CD4-positive, alpha-beta T cell treated with Interleukin-4 for 1 hour (primary cell): ENCODE results near the gene ATG9A.
A peak's percentile ranks its signal among the peaks of the same experiment; 100 is the strongest.
"Not testable (repeated sequence)": the region's sequence is repeated elsewhere in the genome, so short reads cannot be mapped to it uniquely, and the experiment has no call there.

ENCODE experiments used
- DNase-seq, 2 donors: peaks; one replicate each; pipeline ENCODE4 v3.0.0-alpha.2; 2020 to 2022

The ATG9A gene

DNA sequence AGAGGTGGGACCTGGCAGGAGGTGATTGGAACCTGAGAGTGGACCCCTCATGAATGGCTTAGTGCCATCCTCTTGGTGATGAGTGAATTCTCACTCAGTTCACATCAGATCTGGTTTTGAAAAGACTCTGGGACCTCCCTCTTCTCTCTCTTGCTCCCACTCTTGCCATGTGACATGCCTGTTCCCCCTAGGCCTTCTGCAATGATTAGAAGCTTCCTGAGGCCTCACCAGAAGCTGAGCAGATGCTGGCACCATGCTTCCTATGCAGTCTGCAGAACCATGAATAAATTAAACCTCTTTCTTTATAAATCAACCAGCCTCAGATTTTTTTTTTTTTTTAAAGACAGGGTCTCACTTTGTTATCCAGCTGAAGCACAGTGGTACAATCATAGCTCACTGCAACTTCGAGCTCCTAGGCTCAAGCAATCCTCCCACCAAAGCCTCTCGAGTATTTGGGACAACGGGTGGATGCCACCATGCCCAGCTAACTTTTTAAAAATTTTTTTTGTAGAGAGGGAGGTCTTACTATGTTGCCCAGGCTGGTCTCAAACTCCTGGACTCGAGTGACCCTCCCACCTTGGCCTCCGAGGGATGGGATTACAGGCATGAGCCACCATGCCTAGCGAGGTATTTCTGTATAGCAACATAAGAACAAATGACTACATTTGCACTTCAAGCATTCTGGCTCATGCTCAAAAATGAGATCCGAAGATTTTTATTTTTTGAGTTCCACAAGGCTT lies 24.8 kb downstream of the ATG9A start:
- no peak for DNase-seq

DNA sequence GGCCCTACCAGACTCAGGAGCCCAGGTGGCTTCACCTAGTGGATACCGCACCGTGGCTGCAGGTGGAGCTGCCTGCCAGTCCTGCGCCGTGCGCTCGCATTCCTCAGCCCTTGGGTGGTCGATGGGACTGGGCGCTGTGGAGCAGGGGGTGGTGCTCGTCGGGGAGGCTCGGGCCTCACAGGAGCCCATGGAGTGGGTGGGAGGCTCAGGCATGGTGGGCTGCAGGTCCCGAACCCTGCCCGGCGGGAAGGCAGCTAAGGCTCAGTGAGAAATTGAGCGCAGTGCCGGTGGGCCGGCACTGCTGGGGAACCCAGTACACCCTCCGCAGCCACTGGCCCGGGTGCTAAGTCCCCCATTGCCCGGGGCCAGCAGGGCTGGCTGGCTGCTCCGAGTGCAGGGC lies 28.1 kb downstream of the ATG9A start:
- DNase-seq = not testable (repeated sequence)

DNA sequence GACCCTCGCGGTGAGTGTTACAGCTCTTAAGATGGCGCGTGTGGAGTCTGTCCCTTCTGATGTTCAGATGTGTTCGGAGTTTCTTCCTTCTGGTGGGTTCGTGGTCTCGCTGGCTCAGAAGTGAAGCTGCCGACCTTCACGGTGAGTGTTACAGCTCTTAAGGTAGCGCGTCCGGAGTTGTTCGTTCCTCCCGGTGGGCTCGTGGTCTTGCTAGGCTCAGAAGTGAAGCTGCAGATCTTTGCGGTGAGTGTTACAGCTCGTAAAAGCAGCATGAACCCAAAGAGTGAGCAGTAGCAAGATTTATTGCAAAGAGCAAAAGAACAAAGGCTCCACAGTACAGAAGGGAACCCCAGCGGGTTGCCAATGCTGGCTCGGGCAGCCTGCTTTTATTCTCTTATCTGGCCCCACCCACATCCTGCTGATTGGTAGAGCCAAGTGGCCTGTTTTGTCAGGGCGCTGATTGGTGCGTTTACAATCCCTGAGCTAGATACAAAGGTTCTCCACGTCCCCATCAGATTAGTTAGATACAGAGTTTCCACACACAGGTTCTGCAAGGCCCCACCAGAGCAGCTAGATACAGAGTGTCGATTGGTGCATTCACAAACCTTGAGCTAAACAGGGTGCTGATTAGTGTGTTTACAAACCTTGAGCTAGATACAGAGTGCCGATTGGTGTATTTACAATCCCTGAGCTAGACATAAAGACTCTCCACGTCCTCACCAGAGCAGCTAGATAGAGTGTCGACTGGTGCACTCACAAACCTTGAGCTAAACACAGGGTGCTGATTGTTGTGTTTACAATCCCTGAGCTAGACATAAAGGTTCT lies 28.7 kb downstream of the ATG9A start:
- DNase-seq = peak; percentile 35 to 60

DNA sequence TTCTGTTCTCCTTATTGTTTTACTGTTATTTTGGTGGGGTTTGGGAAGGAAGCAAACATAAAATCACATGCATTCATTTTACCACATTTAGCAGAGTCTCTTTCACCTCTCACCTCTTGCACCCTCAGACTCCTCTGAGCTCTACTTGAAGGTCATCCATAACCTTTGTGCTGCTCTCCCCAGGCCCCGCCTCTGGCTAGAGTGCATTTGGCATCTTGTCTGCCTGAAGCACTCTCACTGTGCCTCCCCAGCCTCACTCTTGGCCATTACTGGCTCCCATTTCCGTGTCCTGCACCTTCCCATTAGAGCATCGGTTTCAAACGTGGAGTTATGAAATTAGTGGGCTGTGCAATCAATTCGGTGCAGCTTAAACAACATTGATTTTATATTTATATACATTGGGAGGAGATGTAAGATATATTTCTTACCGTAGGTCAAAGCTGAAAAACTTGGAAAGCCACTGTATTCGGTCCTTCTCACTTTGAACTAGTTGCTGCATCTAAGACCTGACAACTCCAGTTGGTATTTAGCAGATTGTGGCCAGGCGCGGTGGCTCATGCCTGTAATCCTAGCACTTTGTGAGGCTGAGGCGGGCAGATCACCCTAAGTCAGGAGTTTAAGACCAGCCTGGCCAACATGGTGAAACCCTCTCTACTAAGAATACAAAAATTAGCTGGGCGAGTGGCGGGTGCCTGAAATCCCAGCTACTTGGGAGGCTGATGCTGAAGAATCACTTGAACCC lies 29.8 kb downstream of the ATG9A start:
- DNase-seq = no peak

DNA sequence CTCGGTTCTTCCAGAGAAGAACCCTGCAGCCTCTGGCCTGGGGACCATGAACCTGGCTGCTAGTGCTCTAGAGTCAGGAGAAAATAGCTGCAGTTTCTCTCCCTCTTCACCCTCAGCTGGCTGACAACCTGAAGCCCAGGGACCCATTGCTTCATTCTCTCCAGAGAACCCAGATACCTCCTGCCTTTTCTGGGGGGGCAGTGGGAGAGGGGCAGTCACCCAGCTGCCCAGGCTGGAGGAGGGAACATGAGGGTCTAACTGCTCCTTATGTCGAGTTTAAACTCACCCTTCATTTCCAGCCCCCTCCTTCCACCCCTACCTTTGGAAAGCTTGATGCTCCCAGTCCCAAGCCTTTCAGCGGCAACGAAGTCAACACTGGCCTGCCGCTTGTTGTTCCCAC lies 30.5 kb downstream of the ATG9A start:
- DNase-seq = no peak

DNA sequence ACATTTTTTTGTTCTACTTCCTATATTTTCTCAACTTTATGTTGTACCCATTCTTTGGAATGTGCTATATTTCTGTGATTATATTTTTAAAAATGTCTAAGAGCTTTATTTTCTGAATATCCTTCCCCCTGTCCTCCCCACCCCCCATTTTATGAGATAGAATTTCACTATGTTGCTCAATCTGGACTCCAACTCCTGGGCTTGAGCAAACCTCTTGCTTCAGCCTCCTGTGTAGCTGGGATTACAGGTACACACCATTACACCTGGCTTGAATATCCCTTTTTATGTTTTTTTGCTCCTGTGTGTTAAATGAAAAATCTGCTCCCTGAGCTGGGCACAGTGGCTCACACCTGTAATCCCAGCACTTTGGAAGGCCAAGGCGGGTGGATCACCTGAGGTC lies 32.0 kb downstream of the ATG9A start:
- DNase-seq = no peak

DNA sequence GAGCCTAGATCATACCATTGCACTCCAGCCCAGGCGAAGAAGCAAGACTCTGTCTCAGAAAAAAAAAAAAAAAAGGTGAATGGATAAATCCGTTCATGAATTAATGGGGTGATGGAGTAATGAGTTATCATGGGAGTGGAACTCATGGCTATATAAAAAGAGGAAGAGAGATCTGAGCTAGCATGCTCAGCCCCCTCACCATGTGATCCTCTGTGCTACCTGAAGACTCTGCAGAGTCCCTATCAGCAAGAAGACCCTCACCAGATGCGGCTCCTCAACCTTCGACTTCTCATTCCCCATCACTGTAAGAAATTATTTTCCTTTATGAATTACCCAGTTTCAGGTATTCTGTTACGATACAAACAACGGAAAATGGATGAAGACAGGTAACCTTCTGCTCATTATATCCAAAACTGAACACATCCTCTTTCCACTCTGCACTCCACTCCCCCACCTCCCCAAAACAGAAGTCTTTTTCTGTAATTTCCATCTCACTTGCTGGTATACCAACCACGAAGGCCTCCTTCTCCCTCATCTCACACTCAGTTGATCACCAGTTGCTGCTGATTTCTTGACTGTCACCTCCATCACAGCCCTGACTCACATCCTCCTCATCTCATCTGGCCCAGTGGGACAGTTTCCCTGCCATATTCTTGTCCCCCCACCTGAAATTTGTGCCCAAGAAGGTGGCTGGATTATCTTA lies 42.5 kb downstream of the ATG9A start:
- DNase-seq = no peak

DNA sequence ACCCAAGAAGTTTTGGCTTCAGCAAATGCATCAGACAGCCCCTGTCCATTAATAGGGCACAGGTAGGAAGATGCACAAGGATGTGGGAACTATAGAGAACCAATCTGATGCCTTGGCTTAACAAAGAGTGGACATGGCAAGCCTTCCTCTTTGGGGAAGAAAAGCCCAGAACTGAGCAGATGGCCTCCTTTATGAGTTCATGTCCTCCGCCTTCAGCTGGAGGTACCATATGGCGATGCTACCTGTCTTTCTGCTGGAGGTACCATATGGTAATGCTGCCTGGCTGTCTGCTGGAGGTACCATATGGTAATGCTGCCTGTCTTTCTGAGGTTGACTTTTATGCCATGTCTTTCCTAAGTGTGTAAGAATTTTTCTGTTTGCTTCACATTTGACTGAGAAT lies 45.3 kb downstream of the ATG9A start:
- DNase-seq = no peak

DNA sequence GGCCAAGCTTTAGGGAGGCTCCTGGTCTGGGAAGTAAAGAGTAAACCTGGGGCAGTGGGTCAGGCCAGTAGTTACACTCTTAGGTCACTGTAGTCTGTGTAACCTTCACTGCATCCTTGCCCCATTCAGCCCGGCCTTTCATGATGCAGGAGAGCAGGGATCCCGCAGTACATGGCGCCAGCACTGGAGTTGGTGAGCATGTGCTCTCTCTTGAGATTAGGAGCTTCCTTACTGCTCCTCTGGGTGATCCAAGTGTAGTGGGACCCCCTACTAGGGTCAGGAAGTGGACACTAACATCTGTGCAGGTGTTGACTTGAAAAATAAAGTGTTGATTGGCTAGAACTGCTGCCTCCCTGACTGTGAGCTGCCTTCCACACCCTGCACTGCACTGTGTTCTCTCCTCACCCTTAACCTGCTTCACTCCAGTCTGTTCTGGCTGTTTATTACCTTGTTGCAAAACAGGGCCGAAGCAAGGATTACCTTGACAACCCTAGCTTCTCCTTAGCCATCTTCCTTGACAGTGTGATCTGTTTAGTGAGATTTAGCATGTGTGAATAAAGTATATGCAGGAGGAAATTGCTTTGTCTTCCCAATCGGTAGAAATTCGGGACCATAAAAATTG lies 46.2 kb downstream of the ATG9A start:
- DNase-seq = no peak

DNA sequence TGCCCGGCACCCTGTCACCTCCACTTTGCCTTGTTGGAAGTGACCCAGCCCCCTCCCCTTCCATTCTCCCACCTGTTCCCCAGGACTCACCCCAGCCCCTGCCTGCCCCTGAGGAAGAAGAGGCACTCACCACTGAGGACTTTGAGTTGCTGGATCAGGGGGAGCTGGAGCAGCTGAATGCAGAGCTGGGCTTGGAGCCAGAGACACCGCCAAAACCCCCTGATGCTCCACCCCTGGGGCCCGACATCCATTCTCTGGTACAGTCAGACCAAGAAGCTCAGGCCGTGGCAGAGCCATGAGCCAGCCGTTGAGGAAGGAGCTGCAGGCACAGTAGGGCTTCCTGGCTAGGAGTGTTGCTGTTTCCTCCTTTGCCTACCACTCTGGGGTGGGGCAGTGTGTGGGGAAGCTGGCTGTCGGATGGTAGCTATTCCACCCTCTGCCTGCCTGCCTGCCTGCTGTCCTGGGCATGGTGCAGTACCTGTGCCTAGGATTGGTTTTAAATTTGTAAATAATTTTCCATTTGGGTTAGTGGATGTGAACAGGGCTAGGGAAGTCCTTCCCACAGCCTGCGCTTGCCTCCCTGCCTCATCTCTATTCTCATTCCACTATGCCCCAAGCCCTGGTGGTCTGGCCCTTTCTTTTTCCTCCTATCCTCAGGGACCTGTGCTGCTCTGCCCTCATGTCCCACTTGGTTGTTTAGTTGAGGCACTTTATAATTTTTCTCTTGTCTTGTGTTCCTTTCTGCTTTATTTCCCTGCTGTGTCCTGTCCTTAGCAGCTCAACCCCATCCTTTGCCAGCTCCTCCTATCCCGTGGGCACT lies 46.9 kb downstream of the ATG9A start:
- DNase-seq = no peak

DNA sequence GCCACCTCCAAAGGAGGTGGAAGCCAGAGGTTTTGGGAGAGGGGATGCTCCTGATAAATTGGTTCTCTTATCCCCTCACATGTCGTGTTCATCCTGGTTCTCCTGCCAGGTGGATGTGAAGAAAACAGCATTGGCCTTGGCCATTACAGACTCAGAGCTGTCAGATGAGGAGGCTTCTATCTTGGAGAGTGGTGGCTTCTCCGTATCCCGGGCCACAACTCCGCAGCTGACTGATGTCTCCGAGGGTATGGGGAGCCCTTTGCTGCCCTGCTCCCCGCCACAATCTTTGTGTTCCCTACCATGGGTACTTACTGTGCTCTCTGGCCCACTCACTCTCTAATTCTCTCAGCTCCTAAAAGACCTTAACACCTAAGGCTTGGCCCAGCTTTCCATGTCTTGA lies 47.9 kb downstream of the ATG9A start:
- no peak for DNase-seq

DNA sequence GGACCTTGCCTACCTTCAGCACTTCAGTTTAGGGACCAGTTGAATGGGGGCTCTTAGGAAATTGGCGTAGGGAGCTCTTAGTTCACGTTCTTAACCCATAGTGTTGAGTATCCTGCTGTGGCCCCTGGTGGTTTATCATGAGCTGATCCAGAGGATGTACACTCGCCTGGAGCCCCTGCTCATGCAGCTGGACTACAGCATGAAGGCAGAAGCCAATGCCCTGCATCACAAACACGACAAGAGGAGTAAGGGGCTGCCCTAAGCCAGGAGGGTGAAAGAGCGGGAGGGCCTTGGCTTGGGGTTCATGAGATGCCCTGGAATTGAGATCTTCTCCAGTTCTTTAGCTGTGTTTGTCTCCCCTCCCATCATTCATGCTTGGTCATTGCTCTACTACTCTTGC lies 48.5 kb downstream of the ATG9A start:
- DNase-seq = no peak

DNA sequence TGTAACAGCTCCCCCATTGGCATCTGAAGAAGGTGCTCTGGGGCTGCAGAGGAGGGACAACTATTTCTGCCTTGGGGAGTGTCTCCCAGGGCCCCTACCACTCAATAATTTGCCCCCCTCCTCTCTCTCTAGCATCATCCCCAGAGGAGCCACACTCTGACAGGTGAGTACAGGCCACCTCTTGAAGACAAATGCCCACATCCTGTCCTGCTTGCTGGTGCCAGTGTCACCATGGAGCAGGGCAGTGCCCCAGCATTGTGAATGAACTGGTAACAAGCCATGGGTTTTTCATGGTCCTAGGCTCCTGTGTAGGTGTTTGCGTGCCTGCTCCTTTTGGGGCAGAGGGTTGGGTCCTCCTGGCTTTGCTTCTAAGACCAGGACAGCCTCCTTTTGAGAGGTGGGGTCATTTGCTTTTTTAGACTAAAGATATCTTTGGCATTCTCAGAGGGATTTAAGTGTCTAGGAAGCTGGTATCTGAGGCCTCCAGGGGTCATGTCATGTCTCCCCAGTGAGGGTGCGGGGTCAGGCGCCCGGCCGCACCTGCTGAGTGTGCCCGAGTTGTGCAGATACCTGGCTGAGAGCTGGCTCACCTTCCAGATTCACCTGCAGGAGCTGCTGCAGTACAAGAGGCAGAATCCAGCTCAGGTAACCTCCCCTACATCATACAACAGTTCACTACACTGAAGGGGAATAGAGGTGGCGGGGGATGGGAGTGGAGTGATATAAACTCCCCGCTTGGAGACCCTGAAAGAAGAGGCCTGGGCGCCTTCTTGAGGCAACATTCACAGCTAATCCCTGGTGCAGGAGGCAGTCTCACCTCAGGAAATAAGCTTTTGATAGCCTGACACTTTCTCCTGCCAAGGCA lies 49.6 kb downstream of the ATG9A start:
- DNase-seq = no peak

DNA sequence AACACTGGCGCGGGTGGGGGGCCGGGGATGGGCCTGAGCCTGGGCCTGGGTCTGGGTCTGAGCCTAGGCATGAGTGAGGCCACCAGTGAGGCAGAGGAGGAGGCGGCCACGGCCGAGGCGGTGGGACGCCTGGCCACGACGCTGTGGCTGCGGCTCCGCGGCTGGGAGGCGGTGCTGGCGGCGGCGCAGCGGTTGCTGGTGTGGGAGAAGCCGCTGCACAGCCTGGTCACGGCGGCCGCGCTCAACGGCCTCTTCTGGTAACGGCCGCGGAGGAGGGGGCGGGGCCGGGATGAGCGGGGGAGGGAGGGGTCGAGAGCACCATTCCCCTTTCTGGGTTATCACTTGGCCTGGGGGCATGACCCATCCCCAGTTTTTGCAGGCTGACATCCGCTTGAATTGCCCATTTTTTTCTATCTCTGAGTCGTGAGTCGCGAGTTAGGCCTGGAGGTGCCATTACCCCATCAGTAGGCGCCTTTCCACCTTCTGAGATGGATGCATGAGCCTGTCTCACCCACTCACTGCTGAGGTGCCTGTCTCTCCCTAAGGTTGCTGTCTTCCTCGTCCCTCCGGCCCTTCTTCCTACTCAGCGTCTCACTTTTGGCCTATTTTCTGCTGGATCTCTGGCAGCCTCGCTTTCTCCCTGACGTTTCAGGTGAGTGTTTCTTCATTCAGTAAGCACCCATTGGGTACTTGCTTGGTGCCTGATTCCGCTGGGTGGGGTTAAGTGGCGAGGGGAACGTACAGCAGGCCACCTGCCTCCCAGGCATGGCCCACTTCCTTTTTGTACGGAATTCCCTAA lies 50.9 kb downstream of the ATG9A start:
- DNase-seq = no peak

DNA sequence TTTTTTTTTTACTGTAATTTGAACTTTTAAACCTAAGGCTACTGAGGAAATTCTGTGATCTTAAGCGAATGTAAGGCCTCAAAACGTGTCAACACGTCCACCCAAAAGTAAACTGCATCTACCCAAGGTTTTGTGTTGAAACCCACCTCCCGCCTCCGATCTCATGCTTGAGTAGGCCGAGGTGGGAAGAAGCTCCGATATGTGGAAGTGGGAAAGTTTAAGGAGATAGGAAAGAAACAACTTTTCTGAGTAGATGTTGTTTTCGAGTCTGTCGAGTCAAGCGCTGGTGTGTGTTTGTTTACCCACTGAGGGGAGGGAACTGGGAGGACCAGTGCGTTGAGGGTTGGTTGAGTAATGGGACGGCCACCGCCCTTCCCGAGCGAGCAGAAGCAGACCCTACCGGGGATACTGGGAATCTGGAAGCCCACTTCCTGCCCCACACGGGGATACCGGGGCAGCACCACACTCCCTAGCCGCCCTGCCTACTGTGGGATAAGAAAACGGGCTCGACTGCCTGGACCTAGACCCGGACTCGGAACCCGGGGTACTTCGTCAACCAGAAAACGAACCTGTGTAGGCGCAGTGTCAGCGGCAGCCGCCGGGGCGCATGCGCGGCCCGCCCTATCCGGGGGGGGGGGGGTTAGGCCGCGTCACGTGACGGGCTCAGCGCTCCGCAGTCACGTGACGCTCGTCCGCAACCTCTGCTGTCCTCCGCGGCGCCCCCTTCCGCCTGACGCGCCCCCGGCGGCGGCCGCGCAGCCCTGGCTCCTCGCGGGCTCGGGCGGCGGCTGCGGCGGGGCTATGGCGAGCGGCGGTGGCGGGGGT lies 51.7 kb downstream of the ATG9A start, which contains the start of gene RETREG2:
Gene RETREG2 (plus strand): TSS at position 724 of the 825 bp plus-strand sequence. CDS start 78 bp downstream, at position 802.
- peak; percentile 90 to 91 for DNase-seq

DNA sequence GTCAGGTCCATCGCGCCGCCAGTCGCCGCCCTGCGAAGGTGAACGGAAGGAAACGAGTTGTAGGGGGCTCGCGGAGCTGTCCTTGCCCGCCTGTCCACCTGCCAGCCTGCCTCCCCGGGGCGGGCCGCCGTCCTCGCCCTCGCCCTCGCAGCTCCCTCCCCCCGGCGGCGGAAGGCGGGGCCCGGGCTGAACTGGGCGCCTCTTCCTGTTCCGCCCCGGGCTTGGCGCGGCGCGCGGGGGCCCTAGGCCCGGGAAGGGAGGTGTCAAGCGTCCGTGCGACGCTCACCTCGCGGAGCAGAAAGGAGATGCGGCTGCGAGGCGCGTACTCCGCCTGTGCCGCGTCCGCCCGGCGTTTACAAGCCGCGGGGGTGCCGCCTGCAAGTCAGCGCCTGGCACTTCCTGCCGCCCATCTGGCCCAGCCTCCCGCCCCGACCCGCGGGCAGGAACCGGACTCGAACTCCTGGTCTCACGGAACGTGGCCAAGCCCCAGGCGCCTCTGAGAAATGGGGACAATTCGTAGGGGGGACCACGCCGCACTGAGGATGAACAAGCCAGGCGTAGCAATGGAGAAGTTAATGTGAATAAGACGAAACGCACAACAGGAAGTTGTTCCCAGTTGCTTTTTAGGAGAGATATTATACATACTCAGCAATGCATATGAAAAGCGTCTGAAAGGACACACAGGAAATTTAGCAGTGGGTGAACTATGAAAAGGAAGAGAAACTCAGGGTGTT lies 52.5 kb downstream of the ATG9A start, which contains the start of gene CNPPD1:
Gene CNPPD1 (minus strand): TSS at position 108 of the 734 bp plus-strand sequence. CDS start 97 bp downstream, at position 11.
- DNase-seq = peak; percentile 87 to 89

DNA sequence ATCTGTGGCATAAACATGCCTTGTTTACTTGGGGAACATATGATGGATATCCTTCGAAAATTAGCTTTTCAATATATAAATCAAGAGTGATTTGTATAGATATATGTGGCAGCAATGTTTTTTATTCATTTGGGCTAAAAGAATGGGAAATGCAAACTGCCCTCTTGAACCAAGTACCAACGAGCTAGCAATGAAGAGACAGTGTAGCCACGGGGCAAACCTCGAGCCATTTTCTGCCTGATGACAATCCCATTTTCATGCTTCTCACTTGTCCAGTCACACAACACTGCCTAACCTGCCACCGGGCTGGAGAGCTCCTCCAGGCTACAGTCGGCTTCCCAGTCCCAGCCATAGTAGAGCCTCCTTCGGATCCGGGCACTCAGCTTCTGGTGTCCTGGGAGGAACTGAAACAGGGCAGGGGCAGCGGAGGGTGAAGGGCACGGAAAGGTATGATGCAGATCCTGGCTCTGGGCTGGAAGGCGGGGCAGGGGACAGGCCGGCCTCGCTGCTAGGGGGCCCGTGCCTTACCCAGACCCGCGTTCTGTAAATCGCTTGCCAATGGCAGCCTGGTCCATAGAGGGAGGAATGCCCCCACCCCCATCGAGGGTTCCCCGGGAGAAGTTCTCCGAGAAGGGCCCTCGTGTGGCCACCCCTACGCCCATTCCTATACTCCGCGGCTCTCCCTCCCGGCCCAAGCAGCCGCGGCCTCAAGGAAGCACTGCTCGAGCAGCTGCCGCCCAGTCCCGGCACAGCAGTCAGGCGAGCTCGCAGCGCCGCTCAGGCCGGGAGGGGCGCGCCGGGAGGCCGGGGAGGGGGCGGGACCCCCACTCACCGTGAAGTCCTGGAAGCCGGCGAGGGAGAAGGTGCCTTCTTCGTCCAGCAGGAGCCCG lies 53.3 kb downstream of the ATG9A start:
- DNase-seq = peak in 1 of 2 donors; percentile 69
